NCI-H2196 (cell line): Measurements from ENCODE around the gene DR1.
"Not testable (repeated sequence)": the region's sequence is repeated elsewhere in the genome, so short reads cannot be mapped to it uniquely, and the experiment has no call there.

ENCODE experiments used
- DNase-seq: peaks from one replicate; lab custom pipeline; 2025; ENCODE audit not compliant: unreplicated experiment; lab: John Stamatoyannopoulos, UW

DR1 gene

GRCh38 chr1:93339171-93339697 is 6.5 kb upstream of the DR1 start:
- no peak for DNase-seq

DNA sequence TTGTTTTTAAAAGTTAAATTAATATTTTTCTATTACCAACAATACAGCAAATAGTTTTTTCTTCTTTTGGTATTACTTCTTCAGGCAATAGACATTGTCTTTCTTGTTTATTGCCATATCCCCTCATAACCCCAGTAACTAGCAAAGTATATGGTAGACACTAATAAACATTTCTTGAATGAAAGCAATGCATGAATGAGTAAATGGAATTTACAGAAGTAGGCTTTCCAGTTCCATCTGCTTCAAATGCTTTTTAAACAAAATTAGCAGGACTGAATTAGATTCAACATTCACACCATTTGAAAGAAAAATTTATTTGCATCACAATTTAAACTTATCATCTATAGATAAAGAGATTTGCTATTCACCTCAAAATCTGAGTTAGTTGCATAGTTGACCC is 5.6 kb upstream of the DR1 start:
- DNase-seq = no peak

- no peak for DNase-seq
Measured at GRCh38 chr1:93344484-93344883, 1.2 kb upstream of the DR1 start.

GRCh38 chr1:93344886-93345632 is 648 bp upstream of the DR1 start:
- DNase-seq = no peak

- DNase-seq = peak; percentile 12
Measured at GRCh38 chr1:93346421-93346993, 800 bp downstream of the DR1 start.

GRCh38 chr1:93347334-93347899 is 1.7 kb downstream of the DR1 start:
- no peak for DNase-seq

- no peak for DNase-seq
Measured at GRCh38 chr1:93348104-93348728, 2.5 kb downstream of the DR1 start.

DNA sequence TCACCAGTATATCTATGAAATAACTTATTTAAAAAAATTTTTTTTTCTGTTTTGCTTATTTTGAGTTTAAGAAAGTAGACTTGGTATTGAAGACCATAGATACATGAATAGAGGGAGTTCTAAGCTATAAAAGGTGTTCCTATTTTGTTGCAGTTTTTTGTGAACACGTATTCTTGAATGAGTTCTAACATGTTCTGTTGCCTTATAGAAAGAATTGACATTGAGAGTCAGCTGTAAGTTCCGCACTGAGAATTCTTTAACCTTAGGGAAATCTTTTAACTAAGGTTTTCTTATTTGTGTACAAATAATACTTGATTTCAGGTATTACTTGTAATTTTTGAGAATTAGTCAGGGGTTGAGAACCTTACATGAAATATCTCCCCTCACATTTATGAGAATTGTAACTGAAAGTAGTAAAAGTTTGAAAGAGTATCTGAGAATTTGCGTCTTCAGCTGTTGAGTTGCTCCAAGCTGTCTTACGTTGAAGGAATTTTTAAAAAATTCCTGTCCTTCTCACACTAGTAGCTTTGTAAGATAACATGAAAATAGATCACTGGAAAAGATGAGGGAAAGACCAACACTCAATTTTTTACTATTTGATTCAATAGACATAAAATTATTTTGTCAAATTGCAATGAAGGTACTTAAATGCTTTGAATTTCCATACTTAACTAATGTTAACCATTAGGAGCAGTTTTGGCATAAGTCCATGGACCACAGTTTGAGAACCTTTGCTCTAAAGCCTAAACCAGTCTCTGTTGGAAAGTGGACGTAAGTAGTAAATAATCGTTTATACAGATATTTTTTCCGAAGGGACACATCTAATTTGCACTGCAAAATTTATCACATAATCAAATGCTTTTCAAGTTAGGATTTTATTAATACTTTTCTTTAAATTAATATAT is 3.8 kb downstream of the DR1 start:
- DNase-seq = no peak

DNA sequence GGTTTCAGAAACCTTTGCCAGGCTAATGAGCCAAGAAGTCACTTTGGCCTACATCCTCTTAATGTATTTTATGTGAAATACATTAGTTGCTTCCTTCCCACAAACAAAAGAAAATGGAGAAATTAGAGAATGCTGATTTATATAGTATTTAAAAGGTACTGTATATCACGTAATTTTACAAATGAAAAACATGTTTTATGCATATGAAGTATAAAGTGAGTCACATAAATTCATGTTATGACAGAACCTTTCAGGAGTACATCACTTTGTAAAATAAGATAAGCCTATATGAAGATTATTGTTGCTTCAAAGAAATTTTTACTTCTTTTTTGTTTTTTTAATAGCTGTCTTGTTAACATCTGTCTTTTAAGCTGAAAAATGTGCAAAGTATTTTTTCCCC is 4.6 kb downstream of the DR1 start:
- DNase-seq = no peak

GRCh38 chr1:93350875-93351274 is 5.2 kb downstream of the DR1 start:
- no peak for DNase-seq

- not testable (repeated sequence) for DNase-seq
Measured at GRCh38 chr1:93351346-93351745, 5.6 kb downstream of the DR1 start.

DNA sequence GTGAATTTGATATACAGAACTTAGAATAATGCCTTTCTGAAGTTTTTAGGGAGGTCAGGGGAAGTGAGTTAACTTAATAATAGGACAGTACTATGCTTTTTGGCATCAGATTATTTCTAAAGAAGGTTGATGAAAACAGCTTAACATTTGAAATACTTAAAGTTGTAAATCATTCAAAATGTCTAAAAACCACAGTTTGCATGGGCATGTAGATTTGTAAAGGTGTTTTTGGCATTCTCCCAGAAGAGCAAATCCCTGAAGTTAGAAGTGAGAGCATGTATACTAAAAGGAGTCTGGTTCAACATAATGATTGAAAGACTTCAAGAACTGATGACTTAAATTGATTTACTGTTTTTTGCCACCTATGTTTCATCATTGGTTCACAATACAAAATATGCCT is 6.7 kb downstream of the DR1 start:
- DNase-seq = no peak

GRCh38 chr1:93353286-93353685 is 7.6 kb downstream of the DR1 start:
- DNase-seq = no peak

DNA sequence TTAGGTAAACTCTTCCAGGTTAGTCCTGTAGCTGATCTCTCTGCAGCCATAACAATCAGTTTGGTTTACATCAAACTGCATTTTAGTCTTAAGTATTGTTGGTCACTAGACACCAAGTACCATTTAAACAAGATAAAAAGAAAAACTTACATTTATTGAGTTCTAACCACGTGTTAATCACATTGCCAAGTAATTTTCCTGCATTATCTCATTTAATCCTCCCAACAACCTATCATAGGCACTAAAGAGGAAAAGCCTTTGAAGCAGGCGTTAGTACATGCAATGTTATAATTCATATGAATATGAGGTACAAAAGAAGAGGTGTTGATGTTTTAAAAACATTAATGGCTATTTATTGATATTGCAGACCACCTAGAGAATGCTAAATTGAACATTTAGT is 9.0 kb downstream of the DR1 start:
- DNase-seq = no peak

- no peak for DNase-seq
Measured at GRCh38 chr1:93357242-93357641, 11.5 kb downstream of the DR1 start.

GRCh38 chr1:93358293-93358692 is 12.6 kb downstream of the DR1 start:
- DNase-seq = no peak

DNA sequence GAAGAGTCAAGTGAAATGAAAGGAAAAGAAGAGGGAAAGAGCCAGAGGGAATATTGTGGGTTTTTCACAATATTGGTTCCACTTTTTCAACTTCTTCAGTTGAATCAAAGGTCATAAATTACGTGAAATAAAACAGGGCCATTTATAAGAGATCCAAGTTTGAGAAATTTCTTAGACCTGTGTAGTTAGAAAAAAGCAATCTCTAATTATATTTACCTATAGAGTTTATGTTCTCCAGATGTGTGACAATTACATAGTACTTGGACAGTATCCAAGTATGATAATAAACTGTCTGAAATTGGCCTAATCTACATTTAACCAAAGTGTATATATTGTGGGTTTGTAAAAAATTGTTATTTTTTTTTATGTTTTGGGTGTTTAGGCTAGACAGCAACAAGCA is 14.4 kb downstream of the DR1 start:
- no peak for DNase-seq

DNA sequence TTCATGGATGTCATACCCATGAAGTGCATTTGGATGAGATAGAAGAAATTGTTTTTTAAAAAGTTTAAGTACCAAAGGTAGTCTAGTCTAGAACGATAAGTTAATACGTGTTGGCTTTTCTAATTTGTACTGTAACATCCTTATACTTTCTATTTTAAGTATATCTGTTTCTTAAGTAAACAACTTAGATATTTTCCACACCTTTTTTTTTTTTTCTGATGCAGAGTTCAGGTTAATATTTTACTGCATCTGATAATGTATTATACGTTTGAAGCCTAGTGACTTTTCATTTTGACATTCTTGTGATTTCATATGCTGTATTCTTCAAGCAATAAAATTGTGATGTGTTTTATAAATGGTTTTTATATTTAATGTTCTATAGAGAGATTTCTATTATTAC is 16.5 kb downstream of the DR1 start:
- DNase-seq = no peak

DNA sequence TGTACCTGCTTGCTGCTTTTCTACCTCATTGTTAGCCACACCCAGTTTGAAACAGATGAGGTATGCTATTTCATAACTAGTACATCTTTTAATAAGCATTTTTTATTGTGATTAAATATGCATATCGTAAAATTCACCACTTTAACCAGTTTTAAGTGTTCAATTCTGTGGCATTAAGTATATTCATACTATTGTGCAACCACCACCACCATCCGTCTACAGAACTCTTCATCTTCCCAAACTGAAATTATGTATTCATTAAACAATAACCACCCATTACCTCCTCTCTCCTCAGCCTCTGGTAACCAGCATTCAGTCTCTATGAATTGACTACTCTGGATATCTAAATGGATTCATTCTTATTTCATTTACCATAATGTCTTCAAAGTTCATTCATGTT is 20.1 kb downstream of the DR1 start:
- no peak for DNase-seq

DNA sequence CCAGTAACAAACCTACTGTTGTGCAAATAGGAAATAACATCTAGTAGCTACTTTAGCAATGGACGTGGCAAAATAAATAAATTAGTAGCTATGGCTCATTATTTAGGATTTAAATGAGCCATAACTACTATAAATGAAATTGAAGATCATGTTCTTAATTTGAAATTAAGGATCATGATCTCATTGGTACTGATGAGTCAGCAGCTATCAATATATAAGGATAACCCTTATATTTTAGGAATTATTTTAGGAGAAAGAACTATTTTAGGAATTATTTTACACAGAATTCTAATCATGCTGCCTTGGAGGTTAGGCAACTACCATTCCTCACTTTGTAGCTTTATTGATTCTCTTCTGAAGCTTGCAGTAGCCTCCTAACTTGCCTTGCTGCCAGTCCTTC is 24.0 kb downstream of the DR1 start:
- DNase-seq = no peak
